Measurements from ENCODE around the gene CA10. TPM values are rescaled to one million over a fixed set of nuclear protein-coding genes. Genes with fewer than 3 reads are reported as not detected.

CA10 gene
- total RNA-seq, 4 donors from 2014 or later = not detected

DNA sequence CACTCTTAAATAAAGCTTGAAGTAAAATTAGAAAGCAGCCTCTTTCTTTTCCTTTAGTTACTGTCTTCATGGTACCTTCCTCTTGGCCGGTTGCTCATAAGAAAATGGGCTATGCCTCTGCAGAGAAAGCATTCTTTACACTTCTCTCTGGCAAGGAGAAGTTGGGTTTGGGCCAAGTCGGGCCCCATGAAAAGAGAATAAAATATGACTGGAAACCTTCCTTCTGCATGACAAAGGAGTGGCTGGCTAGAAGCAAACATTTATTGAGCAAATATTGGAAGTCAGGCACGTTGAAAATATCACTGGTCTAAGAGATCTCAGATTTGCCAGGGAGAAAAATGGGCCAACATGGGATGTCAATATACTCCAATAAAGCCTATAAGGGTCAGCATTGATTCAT, 126.1 kb downstream of the CA10 start:
- TF ChIP-seq CTCF (IDR thresholded peaks at IDR 0.05) = no peak
- ATAC-seq (ENCODE audit: low FRiP score) = no peak
- no peak for DNase-seq (ENCODE audit: low spot score)

GRCh38 chr17:52030052-52030451, 128.5 kb downstream of the CA10 start:
- ATAC-seq (ENCODE audit: low FRiP score) (no peak), DNase-seq (ENCODE audit: low spot score) (no peak)
- TF ChIP-seq CTCF (IDR thresholded peaks at IDR 0.05) = no peak

DNA sequence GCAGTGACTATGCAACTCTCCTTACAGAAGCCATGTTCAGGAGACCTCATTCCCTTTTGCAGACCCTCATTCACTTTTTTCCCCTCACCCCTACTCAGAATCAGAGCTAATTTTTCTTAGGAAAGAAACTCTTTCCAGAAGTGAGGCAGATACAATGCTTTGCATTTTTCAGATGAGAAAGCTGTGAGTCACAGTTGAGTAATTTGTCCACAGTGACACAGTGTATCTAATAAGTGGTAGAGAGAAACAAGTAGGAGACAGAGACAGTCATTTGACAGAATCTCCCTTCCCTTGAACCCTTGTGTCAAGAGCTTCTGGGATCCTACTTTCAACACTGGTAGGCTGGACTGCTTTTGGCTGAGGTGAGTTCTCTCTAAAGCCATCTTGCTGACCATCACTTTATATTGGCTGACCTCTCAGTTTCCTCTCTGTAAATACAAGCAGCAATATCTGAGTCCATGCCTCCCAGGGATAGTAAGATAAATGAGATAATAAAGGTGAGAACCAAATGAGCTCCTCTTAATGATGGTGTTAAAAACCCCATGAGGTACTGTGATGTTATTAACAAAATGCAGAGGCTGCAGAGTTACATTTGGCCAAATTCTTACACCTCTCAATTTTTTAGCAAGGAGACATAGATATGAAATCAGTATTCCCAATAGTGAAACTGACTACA, 130.8 kb downstream of the CA10 start:
- no peak for TF ChIP-seq CTCF (IDR thresholded peaks at IDR 0.05)
- ATAC-seq (ENCODE audit: low FRiP score) (no peak), DNase-seq (ENCODE audit: low spot score) (no peak)

DNA sequence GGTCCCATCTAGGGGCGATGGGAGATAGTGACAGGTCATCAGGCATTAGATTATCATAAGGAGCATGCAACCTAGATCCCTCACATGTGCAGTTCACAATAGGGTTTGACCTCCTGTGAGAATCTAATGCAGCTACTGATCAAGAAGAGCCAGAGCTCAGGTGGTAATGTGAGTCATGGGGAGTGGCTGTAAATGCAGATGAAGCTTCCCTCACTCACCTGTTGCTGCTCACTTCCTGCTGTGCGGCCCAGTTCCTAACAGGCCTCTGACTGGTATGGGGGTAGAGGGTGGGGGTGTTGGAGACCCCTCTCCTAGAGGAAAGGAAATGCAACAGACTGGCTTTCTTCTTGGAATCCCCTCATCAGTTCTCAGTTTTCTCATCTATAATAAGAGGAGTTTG, 131.4 kb downstream of the CA10 start:
- DNase-seq (ENCODE audit: low spot score) (no peak), ATAC-seq (ENCODE audit: low FRiP score) (no peak)
- TF ChIP-seq CTCF (IDR thresholded peaks at IDR 0.05) = no peak

- TF ChIP-seq CTCF (IDR thresholded peaks at IDR 0.05) = no peak
- DNase-seq (ENCODE audit: low spot score) (no peak), ATAC-seq (ENCODE audit: low FRiP score) (no peak)
Measured at GRCh38 chr17:52026075-52026474, 132.4 kb downstream of the CA10 start.

- ATAC-seq (ENCODE audit: low FRiP score) (no peak), DNase-seq (ENCODE audit: low spot score) (no peak)
- no peak for TF ChIP-seq CTCF (IDR thresholded peaks at IDR 0.05)
Measured at GRCh38 chr17:52025236-52025635, 133.3 kb downstream of the CA10 start.

DNA sequence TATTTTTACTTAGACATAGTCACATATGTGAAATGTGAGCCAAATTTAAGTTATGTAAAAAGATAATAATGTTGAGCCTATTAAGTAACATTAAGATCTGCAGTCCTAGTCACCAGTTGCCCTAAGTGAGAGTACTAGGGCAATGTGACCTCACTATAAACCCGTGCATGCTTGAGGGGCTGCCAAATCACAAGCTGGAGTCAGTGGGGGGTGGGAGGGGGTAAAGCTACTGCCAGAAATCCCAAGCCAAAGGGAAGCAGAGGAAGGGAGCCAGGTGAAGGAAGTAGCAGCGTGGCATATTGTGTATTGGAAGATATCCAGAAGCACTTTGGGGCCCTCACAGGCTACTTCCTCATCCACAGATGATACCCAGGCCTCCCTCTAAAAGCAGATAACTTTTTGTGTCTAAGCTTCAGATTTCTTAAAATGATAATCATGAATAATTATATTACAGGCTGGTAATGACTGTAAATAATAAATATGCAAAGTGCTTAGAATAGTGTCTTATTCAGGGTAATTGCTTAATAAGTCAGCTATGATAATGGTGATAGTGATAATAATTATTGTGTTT, 134.1 kb downstream of the CA10 start:
- DNase-seq (ENCODE audit: low spot score) (no peak), ATAC-seq (ENCODE audit: low FRiP score) (no peak)
- TF ChIP-seq CTCF (IDR thresholded peaks at IDR 0.05) = no peak
